Smooth muscle cell (in vitro differentiated cells): Measurements from ENCODE around the gene SLC2A9. TPM values are rescaled to one million over a fixed set of nuclear protein-coding genes. Genes with fewer than 3 reads are reported as not detected.

Source experiments
- DNase-seq: peaks from one replicate; lab custom pipeline; 2025; ENCODE audit not compliant: unreplicated experiment; lab: John Stamatoyannopoulos, UW
- H2AFZ ChIP-seq: fragments of 200-600 bp; sonication (generic); 2 replicates; pipeline ENCODE4 v1.6.0; 2016; ENCODE audit warnings: antibody characterized with exemption, low read depth, mild to moderate bottlenecking
- H3F3A ChIP-seq: fragments of 200-600 bp; sonication (generic); 2 replicates; pipeline ENCODE4 v1.6.0; 2017; ENCODE audit warnings: antibody characterized with exemption, low read depth
- H3K27ac ChIP-seq: fragments of 200-600 bp; sonication (generic); 2 replicates; pipeline ENCODE4 v1.5.1; 2016; ENCODE audit warnings: low read depth, mild to moderate bottlenecking
- H3K27me3 ChIP-seq: fragments of 200-600 bp; sonication (generic); 2 replicates; pipeline ENCODE4 v1.6.1; 2016; ENCODE audit warnings: low read depth, mild to moderate bottlenecking
- H3K36me3 ChIP-seq: fragments of 200-600 bp; sonication (generic); 2 replicates; pipeline ENCODE4 v1.5.1; 2016; ENCODE audit warnings: low read depth
- H3K4me1 ChIP-seq: fragments of 200-600 bp; sonication (generic); 2 replicates; pipeline ENCODE4 v1.5.1; 2016; ENCODE audit warnings: low read depth
- H3K4me2 ChIP-seq: fragments of 200-600 bp; sonication (generic); 2 replicates; pipeline ENCODE4 v1.6.0; 2016; ENCODE audit warnings: mild to moderate bottlenecking
- H3K4me3 ChIP-seq: fragments of 200-600 bp; sonication (generic); 2 replicates; pipeline ENCODE4 v1.5.1; 2016; ENCODE audit warnings: mild to moderate bottlenecking
- H3K79me2 ChIP-seq: fragments of 200-600 bp; sonication (generic); 2 replicates; pipeline ENCODE4 v1.6.0; 2016; ENCODE audit warnings: low read depth, mild to moderate bottlenecking
- H3K9ac ChIP-seq: fragments of 200-600 bp; sonication (generic); 2 replicates; pipeline ENCODE4 v1.6.0; 2016; ENCODE audit warnings: low read depth
- H3K9me3 ChIP-seq: fragments of 200-600 bp; sonication (generic); replicated peaks from 2 replicates; pipeline ENCODE4 v1.5.1; 2016; ENCODE audit warnings: low read depth
- H4K20me1 ChIP-seq: fragments of 200-600 bp; sonication (generic); 2 replicates; pipeline ENCODE4 v1.6.0; 2016; ENCODE audit warnings: low read depth
- WGBS: methylation state at CpG from one replicate; pipeline ENCODE4 v1.1.7; 2016; ENCODE audit warnings: low lambda C conversion rate; 5-methylcytosine and 5-hydroxymethylcytosine counted together
- polyA plus RNA-seq: library from polyadenylated mRNA; unstranded; fragments of >200 nt; fragmentation: Nextera tagmentation; extraction: Ambion mirVana; gene quantifications from 2 replicates; pipeline ENCODE4 v1.2.1, GENCODE V29; 2016
- total RNA-seq: library from RNA; depleted of rRNA; stranded (reverse); fragments of >200 nt; gene quantifications from 2 replicates; pipeline ENCODE4 v1.2.3, GENCODE V29; 2014
- TF ChIP-seq, protein P1 (sequence below): fragments of 200-600 bp; sonication (generic); IDR thresholded peaks from 2 replicates; pipeline ENCODE4 v1.5.1; 2017; ENCODE audit warnings: borderline replicate concordance, mild to moderate bottlenecking, antibody characterized with exemption; ENCODE audit not compliant: insufficient read depth, poor library complexity, severe bottlenecking

The SLC2A9 gene
- total and polyA plus RNA-seq, 2 experiments from 2014 or later, result 1.3 to 2.2 TPM

DNA sequence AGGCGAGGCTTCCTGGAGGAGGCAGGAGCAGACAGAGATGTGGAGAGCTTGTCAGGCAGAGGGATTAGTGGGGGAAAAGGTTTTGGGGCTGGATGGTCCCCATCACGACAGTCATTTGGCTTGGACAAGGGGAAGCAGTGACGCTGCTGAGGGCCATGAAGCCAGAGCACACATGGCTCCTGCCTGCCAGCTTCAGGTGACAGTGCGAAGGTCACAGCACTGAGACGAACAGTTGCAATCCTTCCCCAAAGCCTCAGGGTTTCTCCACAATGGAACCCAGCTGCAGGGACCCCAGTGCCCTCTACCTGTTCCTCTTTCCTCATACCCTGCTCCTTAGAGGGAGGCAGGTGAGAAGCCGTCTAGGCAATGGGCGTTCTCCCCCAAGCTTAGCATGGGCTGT, 129.6 kb downstream of the SLC2A9 start:
- H3K27ac ChIP-seq, result no peak overlapping the region
- peaks cover 74% of the 10 kb centered on the region for H3K27me3 ChIP-seq
- no peak overlapping the region for H3K9ac ChIP-seq
- no peaks in the 10 kb centered on the region for H4K20me1 ChIP-seq
- H3F3A ChIP-seq, result no peaks in the 10 kb centered on the region
- DNase-seq, result no peak
- H3K9me3 ChIP-seq, result no peaks in the 10 kb centered on the region
- no peaks in the 10 kb centered on the region for H3K79me2 ChIP-seq
- no peak overlapping the region for H3K4me2 ChIP-seq
- no peak overlapping the region for H2AFZ ChIP-seq
- no peaks in the 10 kb centered on the region for H3K4me1 ChIP-seq
- WGBS, result 88% methylated on average over 7 of the region's 7 CpGs
- TF ChIP-seq, protein P1, sequence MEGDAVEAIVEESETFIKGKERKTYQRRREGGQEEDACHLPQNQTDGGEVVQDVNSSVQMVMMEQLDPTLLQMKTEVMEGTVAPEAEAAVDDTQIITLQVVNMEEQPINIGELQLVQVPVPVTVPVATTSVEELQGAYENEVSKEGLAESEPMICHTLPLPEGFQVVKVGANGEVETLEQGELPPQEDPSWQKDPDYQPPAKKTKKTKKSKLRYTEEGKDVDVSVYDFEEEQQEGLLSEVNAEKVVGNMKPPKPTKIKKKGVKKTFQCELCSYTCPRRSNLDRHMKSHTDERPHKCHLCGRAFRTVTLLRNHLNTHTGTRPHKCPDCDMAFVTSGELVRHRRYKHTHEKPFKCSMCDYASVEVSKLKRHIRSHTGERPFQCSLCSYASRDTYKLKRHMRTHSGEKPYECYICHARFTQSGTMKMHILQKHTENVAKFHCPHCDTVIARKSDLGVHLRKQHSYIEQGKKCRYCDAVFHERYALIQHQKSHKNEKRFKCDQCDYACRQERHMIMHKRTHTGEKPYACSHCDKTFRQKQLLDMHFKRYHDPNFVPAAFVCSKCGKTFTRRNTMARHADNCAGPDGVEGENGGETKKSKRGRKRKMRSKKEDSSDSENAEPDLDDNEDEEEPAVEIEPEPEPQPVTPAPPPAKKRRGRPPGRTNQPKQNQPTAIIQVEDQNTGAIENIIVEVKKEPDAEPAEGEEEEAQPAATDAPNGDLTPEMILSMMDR, result no peak
- no peak overlapping the region for H3K4me3 ChIP-seq
- H3K36me3 ChIP-seq, result no peaks in the 10 kb centered on the region

DNA sequence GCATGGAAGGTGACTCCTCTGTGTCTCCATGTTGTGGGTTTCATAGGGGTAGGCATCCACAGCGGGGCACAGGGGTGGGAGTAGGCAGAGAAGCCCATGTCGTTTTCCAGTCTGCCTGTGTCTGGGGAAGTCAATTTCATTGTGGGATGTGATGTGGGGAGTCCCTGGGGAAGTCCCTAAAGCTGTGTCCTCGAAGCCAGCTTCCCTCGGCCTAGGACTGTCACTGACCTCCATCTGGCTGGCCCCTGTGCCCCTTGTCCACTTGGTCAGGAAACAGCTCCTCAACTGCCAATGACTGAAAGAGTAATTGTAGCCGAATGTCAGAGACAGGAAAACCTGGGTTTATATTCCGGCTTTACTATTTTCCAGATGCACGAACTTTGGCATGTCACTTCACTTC, 130.2 kb downstream of the SLC2A9 start:
- WGBS, result 81% methylated on average over 7 of the region's 7 CpGs
- Histone ChIP-seq H3K4me1 (no peaks in the 10 kb centered on the region), H3K4me3 (no peak overlapping the region)

DNA sequence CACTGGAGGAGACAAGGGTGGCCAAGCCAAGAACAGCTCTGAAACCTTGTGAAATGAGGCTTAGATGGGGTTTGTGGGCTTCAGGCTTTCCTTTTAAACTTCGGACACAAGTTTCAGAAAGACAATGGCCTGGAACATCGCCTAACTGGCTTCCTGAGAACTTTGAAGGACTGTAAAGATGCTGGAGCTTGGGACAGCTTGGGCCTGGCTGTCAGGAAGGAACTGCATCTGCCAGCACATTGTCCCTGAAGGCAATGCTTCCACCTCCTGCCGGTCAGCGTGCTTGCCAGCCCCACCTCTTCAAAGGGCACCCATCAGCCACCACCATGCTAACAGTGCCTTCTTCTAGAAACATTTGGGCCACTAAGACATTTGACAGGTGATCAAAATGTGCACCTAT, 132.0 kb downstream of the SLC2A9 start:
- WGBS, result 85% methylated on average over 4 of the region's 4 CpGs

More for the DNA sequence above, 130.2 kb downstream of the SLC2A9 start:
- no peak for DNase-seq
- H3K79me2 ChIP-seq, result no peaks in the 10 kb centered on the region
- no peaks in the 10 kb centered on the region for H3F3A ChIP-seq
- H3K36me3 ChIP-seq, result no peaks in the 10 kb centered on the region
- no peak overlapping the region for H2AFZ ChIP-seq
- H3K27ac ChIP-seq, result no peak overlapping the region
- no peak overlapping the region for H3K4me2 ChIP-seq
- no peaks in the 10 kb centered on the region for H3K9me3 ChIP-seq
- H4K20me1 ChIP-seq, result no peaks in the 10 kb centered on the region
- TF ChIP-seq, protein P1, result no peak
- peaks cover 67% of the 10 kb centered on the region for H3K27me3 ChIP-seq
- H3K9ac ChIP-seq, result no peak overlapping the region

DNA sequence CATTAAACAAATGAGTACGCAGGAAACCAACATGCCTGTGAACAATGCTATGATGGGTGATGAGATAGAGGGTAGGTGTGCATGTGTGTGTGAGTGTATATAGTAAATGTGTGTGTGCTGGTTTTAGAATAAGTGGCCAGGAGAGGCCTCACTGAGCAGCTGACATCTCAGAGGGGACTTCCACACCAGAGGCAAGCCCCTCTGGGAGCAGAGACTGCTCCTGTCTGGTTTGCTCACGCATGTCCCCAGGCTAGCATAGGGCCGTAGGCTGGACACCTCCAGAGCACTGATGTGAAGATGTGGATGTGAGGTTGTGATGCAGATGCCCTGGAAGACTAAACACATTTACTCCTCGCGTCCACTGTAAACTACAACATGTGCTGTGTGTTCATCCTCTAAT, 135.3 kb downstream of the SLC2A9 start:
- H3K4me3 ChIP-seq, result no peak overlapping the region
- TF ChIP-seq, protein P1, result no peak
- no peak for DNase-seq
- no peaks in the 10 kb centered on the region for H3K9me3 ChIP-seq
- H4K20me1 ChIP-seq, result no peaks in the 10 kb centered on the region
- no peak overlapping the region for H3K27ac ChIP-seq
- no peaks in the 10 kb centered on the region for H3K4me1 ChIP-seq
- peaks cover 25% of the 10 kb centered on the region for H3K27me3 ChIP-seq
- no peaks in the 10 kb centered on the region for H3K79me2 ChIP-seq
- no peak overlapping the region for H3K4me2 ChIP-seq
- WGBS, result 87% methylated on average over 5 of the region's 5 CpGs
- no peaks in the 10 kb centered on the region for H3F3A ChIP-seq
- no peaks in the 10 kb centered on the region for H3K36me3 ChIP-seq
- H3K9ac ChIP-seq, result no peak overlapping the region
- H2AFZ ChIP-seq, result no peak overlapping the region

More for the DNA sequence above, 132.0 kb downstream of the SLC2A9 start:
- no peaks in the 10 kb centered on the region for H3F3A ChIP-seq
- peaks cover 50% of the 10 kb centered on the region for H3K27me3 ChIP-seq
- no peaks in the 10 kb centered on the region for H4K20me1 ChIP-seq
- H3K4me3 ChIP-seq, result no peak overlapping the region
- no peaks in the 10 kb centered on the region for H3K4me1 ChIP-seq
- no peak for DNase-seq
- no peak overlapping the region for H3K4me2 ChIP-seq
- TF ChIP-seq, protein P1, result no peak
- H3K9me3 ChIP-seq, result no peaks in the 10 kb centered on the region
- H3K27ac ChIP-seq, result no peak overlapping the region
- H3K79me2 ChIP-seq, result no peaks in the 10 kb centered on the region
- H2AFZ ChIP-seq, result no peak overlapping the region
- H3K36me3 ChIP-seq, result no peaks in the 10 kb centered on the region
- no peak overlapping the region for H3K9ac ChIP-seq
